K562 (cell line): ENCODE results near the gene SETD4. TPM values are rescaled to one million over a fixed set of nuclear protein-coding genes. Genes with fewer than 3 reads are reported as not detected.
A peak's percentile ranks its signal among the peaks of the same experiment; 100 is the strongest.

Experiments used
- ARHGAP35 ChIP-seq: fragments of 450-650 bp; IDR thresholded peaks from 2 replicates; pipeline ENCODE4 v1.6.1; 2018; ENCODE audit not compliant: partially characterized antibody
- BRD9 ChIP-seq: fragments of 450-650 bp; IDR thresholded peaks from 2 replicates; pipeline ENCODE4 v1.6.1; 2018; ENCODE audit warnings: low read depth; ENCODE audit not compliant: partially characterized antibody
- CC2D1A ChIP-seq: fragments of 450-650 bp; IDR thresholded peaks from 2 replicates; pipeline ENCODE4 v1.6.1; 2017; ENCODE audit warnings: mild to moderate bottlenecking
- CHCHD3 ChIP-seq: fragments of 250-450 bp; sonication (Bioruptor Pico); IDR thresholded peaks from 2 replicates; pipeline ENCODE4 v2.1.2; 2022; ENCODE audit warnings: mild to moderate bottlenecking
- CTBP1 ChIP-seq: fragments of 450-650 bp; IDR thresholded peaks from 2 replicates; pipeline ENCODE4 v1.6.1; 2016; ENCODE audit warnings: borderline replicate concordance
- ETV1 ChIP-seq: fragments of 450-650 bp; conservative IDR thresholded peaks from 2 replicates; pipeline ENCODE4 v1.6.1; 2016; ENCODE audit warnings: missing genetic modification characterization, control low read depth, low read depth, missing compliant biosample characterization
- JUND ChIP-seq, 2 experiments: IDR thresholded peaks; 2 replicates in 1 of 2; 3 replicates in 1 of 2; pipeline ENCODE4 v1.6.1; 2011; ENCODE audit warnings: borderline replicate concordance in 2 of 2, low read depth in 2 of 2, low read length in 2 of 2, improper control_type of control experiment in 1 of 2, missing biosample characterization in 1 of 2, missing genetic modification characterization in 1 of 2, missing genetic modification reagents in 1 of 2
- MTA3 ChIP-seq: fragments of 450-650 bp; formaldehyde crosslinking; IDR thresholded peaks from 2 replicates; pipeline ENCODE4 v1.6.1; 2017; ENCODE audit warnings: mild to moderate bottlenecking, borderline replicate concordance
- NR2C1 ChIP-seq, 2 experiments: fragments of 450-650 bp; IDR thresholded peaks; 2 replicates each; pipeline ENCODE4 v1.6.1; 2017; ENCODE audit warnings: mild to moderate bottlenecking in 2 of 2, antibody characterized with exemption in 1 of 2, inconsistent platforms in 1 of 2, missing compliant biosample characterization in 1 of 2, missing genetic modification characterization in 1 of 2
- PCBP2 ChIP-seq: fragments of 200-400 bp; formaldehyde crosslinking; IDR thresholded peaks from 2 replicates; pipeline ENCODE4 v1.6.1; 2018; ENCODE audit warnings: low read length, low read depth, mild to moderate bottlenecking, moderate library complexity; ENCODE audit not compliant: poor library complexity, severe bottlenecking
- POU5F1 ChIP-seq: fragments of 150-350 bp; IDR thresholded peaks from 2 replicates; pipeline ENCODE4 v1.6.1; 2014; ENCODE audit warnings: borderline replicate concordance, low read length, low read depth, mild to moderate bottlenecking; ENCODE audit not compliant: partially characterized antibody
- PTTG1 ChIP-seq: fragments of 450-650 bp; IDR thresholded peaks from 2 replicates; pipeline ENCODE4 v1.6.1; 2016; ENCODE audit warnings: low read depth, mild to moderate bottlenecking, missing genetic modification characterization, missing compliant biosample characterization
- RB1 ChIP-seq: fragments of 450-650 bp; IDR thresholded peaks from 2 replicates; pipeline ENCODE4 v1.6.1; 2017; ENCODE audit warnings: low read depth, mild to moderate bottlenecking
- RBM14 ChIP-seq: fragments of 200-400 bp; formaldehyde crosslinking; IDR thresholded peaks from 2 replicates; pipeline ENCODE4 v1.6.1; 2018; ENCODE audit warnings: low read depth, mild to moderate bottlenecking, low read length, moderate library complexity, borderline replicate concordance; ENCODE audit not compliant: insufficient read depth
- RBM39 ChIP-seq: fragments of 200-400 bp; formaldehyde crosslinking; optimal IDR thresholded peaks from 2 replicates; pipeline ENCODE3; 2018; ENCODE audit warnings: low read depth, low read length
- SMAD3 ChIP-seq: fragments of 450-650 bp; formaldehyde crosslinking; conservative IDR thresholded peaks from 2 replicates; pipeline ENCODE4 v1.4.0; 2020; ENCODE audit warnings: mild to moderate bottlenecking
- TBP ChIP-seq: optimal IDR thresholded peaks from 2 replicates; pipeline ENCODE3; 2011; ENCODE audit warnings: low read depth, low read length, improper control_type of control experiment
- U2AF1 ChIP-seq: fragments of 200-400 bp; formaldehyde crosslinking; optimal IDR thresholded peaks from 2 replicates; pipeline ENCODE3; 2017; ENCODE audit warnings: mild to moderate bottlenecking, low read depth, low read length, moderate library complexity
- ZNF224 ChIP-seq: sonication (generic); formaldehyde crosslinking; IDR thresholded peaks from 2 replicates; pipeline ENCODE4 v1.8.0; 2022; ENCODE audit warnings: mild to moderate bottlenecking, missing genetic modification reagents
- ZNF311 ChIP-seq: fragments of 250-450 bp; sonication (Bioruptor Pico); IDR thresholded peaks from 2 replicates; pipeline ENCODE4 v1.4.0; 2020; ENCODE audit warnings: mild to moderate bottlenecking, moderate library complexity
- polyA plus RNA-seq, 8 experiments: library from polyadenylated mRNA; depleted of rRNA in 4 of 8; stranded (reverse) in 5 of 8; unstranded in 3 of 8; fragments of >200 nt; fragmentation: Nextera tagmentation in 2 of 8; fragmentation: Illumina TruSeq in 1 of 8; extraction: Ambion mirVana in 2 of 8; extraction: Trizol in 1 of 8; gene quantifications; 2 replicates each; pipeline versions ENCODE4 v1.2.1 to v1.2.3, GENCODE V29; 2011 to 2014; ENCODE audit warnings: inconsistent platforms in 1 of 8, missing spikeins in 1 of 8
- total RNA-seq, 7 experiments: library from RNA; depleted of rRNA in 6 of 7; stranded (reverse); fragments of >200 nt in 6 of 7; fragmentation: Illumina TruSeq in 2 of 7; extraction: Trizol in 2 of 7; gene quantifications; 2 replicates each; pipeline versions ENCODE4 v1.2.1 to v1.2.3, GENCODE V29; 2011 to 2021; ENCODE audit warnings: low replicate concordance in 1 of 7
- TF ChIP-seq, protein P1 (sequence below): fragments of 250-450 bp; sonication (Bioruptor Pico); IDR thresholded peaks from 2 replicates; pipeline ENCODE4 v1.5.0; 2020; ENCODE audit warnings: mild to moderate bottlenecking
- TF ChIP-seq, protein P2 (sequence below): sonication (generic); formaldehyde crosslinking; IDR thresholded peaks from 2 replicates; pipeline ENCODE4 v1.8.1; 2023; ENCODE audit warnings: missing genetic modification reagents, mild to moderate bottlenecking, borderline replicate concordance

SETD4 gene
- total and polyA plus RNA-seq, 9 of the 15 experiments (the other 6 are each of a cell fraction or from before 2014, with no cell fraction given): 16.1 to 51.3 (median 25.7) TPM

DNA sequence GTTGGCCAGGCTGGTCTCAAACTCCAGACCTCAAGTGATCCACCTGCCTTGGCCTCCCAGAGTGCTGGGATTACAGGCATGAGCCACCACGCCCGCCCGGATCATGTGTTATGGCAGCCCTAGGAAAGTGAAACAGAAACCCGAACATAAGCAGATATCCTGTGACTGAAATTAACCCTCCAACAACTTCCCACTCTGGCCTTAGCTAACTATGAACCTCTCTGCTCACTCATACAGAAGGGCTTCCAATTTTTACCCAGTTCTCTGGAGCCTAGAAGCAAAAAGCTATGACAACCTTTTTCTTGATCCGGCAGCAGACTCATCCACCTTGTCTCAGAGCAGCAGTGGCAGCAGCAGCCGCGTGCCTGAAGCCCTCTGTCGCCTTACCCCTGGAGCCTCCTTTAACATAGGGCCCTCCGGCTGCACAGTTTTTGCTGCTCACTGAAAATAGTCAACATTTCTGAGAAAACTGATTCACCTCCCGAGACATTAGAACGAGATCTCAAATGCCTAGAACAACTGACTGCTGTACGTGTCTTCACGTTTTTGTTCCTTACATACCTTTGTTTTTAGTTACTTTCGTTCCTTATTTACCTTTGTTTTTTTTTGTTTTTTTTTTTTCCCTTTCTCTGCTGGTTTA lies 18.8 kb upstream of the SETD4 start (continued):
- no peak for TF ChIP-seq NR2C1 (IDR thresholded peaks at IDR 0.05)
- TF ChIP-seq NR2C1 (tag; IDR thresholded peaks at IDR 0.05): peak; percentile 47; the same call in 1 of the 2 replicates
- no peak for TF ChIP-seq BRD9
- no peak for TF ChIP-seq POU5F1
- TF ChIP-seq, protein P1, sequence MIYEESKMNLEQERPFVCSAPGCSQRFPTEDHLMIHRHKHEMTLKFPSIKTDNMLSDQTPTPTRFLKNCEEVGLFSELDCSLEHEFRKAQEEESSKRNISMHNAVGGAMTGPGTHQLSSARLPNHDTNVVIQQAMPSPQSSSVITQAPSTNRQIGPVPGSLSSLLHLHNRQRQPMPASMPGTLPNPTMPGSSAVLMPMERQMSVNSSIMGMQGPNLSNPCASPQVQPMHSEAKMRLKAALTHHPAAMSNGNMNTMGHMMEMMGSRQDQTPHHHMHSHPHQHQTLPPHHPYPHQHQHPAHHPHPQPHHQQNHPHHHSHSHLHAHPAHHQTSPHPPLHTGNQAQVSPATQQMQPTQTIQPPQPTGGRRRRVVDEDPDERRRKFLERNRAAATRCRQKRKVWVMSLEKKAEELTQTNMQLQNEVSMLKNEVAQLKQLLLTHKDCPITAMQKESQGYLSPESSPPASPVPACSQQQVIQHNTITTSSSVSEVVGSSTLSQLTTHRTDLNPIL (CRISPR knock-in tag): no peak
- no peak for TF ChIP-seq RB1
- no peak for TF ChIP-seq U2AF1
- TF ChIP-seq MTA3: 0 out of 2 replicates have a peak, but pooled peaks have one; percentile 20
- 0 out of 2 replicates have a peak, but pooled peaks have one; percentile 61 for TF ChIP-seq SMAD3 (CRISPR knock-in tag)
- peak; percentile 13; the same call in 1 of the 2 replicates for TF ChIP-seq ETV1
- TF ChIP-seq CTBP1: no peak
- no peak for TF ChIP-seq ARHGAP35
- TF ChIP-seq CC2D1A: no peak
- peak; percentile 21; the same call in 1 of the 2 replicates for TF ChIP-seq PTTG1 (tag)
- peak; percentile 32 for TF ChIP-seq TBP
- TF ChIP-seq, protein P2, sequence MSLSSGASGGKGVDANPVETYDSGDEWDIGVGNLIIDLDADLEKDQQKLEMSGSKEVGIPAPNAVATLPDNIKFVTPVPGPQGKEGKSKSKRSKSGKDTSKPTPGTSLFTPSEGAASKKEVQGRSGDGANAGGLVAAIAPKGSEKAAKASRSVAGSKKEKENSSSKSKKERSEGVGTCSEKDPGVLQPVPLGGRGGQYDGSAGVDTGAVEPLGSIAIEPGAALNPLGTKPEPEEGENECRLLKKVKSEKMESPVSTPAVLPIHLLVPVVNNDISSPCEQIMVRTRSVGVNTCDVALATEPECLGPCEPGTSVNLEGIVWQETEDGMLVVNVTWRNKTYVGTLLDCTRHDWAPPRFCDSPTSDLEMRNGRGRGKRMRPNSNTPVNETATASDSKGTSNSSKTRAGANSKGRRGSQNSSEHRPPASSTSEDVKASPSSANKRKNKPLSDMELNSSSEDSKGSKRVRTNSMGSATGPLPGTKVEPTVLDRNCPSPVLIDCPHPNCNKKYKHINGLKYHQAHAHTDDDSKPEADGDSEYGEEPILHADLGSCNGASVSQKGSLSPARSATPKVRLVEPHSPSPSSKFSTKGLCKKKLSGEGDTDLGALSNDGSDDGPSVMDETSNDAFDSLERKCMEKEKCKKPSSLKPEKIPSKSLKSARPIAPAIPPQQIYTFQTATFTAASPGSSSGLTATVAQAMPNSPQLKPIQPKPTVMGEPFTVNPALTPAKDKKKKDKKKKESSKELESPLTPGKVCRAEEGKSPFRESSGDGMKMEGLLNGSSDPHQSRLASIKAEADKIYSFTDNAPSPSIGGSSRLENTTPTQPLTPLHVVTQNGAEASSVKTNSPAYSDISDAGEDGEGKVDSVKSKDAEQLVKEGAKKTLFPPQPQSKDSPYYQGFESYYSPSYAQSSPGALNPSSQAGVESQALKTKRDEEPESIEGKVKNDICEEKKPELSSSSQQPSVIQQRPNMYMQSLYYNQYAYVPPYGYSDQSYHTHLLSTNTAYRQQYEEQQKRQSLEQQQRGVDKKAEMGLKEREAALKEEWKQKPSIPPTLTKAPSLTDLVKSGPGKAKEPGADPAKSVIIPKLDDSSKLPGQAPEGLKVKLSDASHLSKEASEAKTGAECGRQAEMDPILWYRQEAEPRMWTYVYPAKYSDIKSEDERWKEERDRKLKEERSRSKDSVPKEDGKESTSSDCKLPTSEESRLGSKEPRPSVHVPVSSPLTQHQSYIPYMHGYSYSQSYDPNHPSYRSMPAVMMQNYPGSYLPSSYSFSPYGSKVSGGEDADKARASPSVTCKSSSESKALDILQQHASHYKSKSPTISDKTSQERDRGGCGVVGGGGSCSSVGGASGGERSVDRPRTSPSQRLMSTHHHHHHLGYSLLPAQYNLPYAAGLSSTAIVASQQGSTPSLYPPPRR (CRISPR knock-in tag): no peak
- no peak for TF ChIP-seq ZNF224
- TF ChIP-seq RBM14: no peak
- TF ChIP-seq ZNF311 (CRISPR knock-in tag): 0 out of 2 replicates have a peak, but pooled peaks have one; percentile 35
- TF ChIP-seq JUND (IDR thresholded peaks at IDR 0.05; ENCODE audit: borderline replicate concordance, low read depth, low read length): peak; percentile 27; the same call in 1 of the 2 replicates
- peak; percentile 29; the same call in 1 of the 3 replicates for TF ChIP-seq JUND (tag; IDR thresholded peaks at IDR 0.05; ENCODE audit: borderline replicate concordance, low read depth, low read length)
- TF ChIP-seq PCBP2: no peak
- no peak for TF ChIP-seq RBM39
- TF ChIP-seq CHCHD3 (CRISPR knock-in tag): no peak
